GM06990 (cell line): Measurements from ENCODE around the gene AMHR2.
"Not testable (repeated sequence)": the region's sequence is repeated elsewhere in the genome, so short reads cannot be mapped to it uniquely, and the experiment has no call there.

ENCODE experiments used
- DNase-seq: peaks from one replicate; pipeline ENCODE4 v3.0.0-alpha.2; 2011; ENCODE audit not compliant: insufficient read length; ENCODE audit errors: extremely low read depth
- H3K27me3 ChIP-seq: replicated peaks from 2 replicates; pipeline ENCODE4 v1.6.0; 2011; ENCODE audit warnings: low read length; ENCODE audit not compliant: control insufficient read depth, insufficient read depth
- H3K36me3 ChIP-seq: 2 replicates; pipeline ENCODE4 v1.5.1; 2011; ENCODE audit warnings: low read length; ENCODE audit not compliant: control insufficient read depth, insufficient read depth
- H3K4me3 ChIP-seq: replicated peaks from 2 replicates; pipeline ENCODE4 v1.5.1; 2011; ENCODE audit warnings: low read depth, mild to moderate bottlenecking, control low read depth, low read length
- TF ChIP-seq, protein P1 (sequence below): IDR thresholded peaks from 2 replicates; pipeline ENCODE4 v1.5.1; 2011; ENCODE audit warnings: low read length, control low read depth, mild to moderate bottlenecking, inconsistent platforms; ENCODE audit not compliant: insufficient read depth, poor library complexity, severe bottlenecking

AMHR2 gene

DNA sequence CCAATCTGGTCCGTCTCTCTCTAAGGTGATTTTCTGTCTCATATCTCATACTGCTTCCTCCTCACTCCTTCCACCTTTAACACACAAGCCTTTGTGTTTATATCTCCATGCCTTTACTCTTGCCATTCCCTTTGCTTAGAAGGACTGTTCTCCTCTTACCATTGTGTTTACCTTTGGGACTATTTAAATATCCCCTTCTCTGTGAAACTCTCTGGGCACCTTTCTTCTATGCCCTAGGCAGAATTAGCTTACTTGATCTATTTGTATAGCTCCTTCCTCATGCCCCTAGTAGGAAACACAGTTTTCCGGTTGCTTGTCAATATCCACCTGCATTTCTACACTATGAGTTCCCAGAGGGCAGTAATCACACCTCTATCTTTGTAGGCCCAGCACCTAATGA is 3.9 kb upstream of the AMHR2 start:
- no peak overlapping the region for H3K4me3 ChIP-seq
- H3K36me3 ChIP-seq, result no peaks in the 10 kb centered on the region
- TF ChIP-seq, protein P1, sequence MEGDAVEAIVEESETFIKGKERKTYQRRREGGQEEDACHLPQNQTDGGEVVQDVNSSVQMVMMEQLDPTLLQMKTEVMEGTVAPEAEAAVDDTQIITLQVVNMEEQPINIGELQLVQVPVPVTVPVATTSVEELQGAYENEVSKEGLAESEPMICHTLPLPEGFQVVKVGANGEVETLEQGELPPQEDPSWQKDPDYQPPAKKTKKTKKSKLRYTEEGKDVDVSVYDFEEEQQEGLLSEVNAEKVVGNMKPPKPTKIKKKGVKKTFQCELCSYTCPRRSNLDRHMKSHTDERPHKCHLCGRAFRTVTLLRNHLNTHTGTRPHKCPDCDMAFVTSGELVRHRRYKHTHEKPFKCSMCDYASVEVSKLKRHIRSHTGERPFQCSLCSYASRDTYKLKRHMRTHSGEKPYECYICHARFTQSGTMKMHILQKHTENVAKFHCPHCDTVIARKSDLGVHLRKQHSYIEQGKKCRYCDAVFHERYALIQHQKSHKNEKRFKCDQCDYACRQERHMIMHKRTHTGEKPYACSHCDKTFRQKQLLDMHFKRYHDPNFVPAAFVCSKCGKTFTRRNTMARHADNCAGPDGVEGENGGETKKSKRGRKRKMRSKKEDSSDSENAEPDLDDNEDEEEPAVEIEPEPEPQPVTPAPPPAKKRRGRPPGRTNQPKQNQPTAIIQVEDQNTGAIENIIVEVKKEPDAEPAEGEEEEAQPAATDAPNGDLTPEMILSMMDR, result no peak
- no peaks in the 10 kb centered on the region for H3K27me3 ChIP-seq
- no peak for DNase-seq

DNA sequence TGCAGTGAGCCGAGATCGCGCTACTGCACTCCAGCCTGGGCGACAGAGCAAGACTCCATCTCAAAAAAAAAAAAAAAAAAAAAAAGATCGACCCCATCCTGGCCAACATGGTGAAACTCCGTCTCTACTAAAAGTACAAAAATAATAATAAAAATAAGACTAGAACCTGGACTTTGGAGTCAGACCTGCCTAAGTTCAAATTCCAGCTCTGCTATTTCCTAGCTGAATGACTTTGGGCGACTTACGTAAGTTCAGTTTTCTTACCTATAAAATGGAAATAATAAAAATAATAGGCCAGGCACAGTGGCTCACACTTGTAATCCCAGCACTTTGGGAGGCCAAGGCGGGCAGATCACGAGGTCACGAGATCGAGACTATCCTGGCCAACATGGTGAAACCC is 1.4 kb upstream of the AMHR2 start:
- H3K27me3 ChIP-seq, H3K36me3 ChIP-seq, DNase-seq, H3K4me3 ChIP-seq: not testable (repeated sequence)

DNA sequence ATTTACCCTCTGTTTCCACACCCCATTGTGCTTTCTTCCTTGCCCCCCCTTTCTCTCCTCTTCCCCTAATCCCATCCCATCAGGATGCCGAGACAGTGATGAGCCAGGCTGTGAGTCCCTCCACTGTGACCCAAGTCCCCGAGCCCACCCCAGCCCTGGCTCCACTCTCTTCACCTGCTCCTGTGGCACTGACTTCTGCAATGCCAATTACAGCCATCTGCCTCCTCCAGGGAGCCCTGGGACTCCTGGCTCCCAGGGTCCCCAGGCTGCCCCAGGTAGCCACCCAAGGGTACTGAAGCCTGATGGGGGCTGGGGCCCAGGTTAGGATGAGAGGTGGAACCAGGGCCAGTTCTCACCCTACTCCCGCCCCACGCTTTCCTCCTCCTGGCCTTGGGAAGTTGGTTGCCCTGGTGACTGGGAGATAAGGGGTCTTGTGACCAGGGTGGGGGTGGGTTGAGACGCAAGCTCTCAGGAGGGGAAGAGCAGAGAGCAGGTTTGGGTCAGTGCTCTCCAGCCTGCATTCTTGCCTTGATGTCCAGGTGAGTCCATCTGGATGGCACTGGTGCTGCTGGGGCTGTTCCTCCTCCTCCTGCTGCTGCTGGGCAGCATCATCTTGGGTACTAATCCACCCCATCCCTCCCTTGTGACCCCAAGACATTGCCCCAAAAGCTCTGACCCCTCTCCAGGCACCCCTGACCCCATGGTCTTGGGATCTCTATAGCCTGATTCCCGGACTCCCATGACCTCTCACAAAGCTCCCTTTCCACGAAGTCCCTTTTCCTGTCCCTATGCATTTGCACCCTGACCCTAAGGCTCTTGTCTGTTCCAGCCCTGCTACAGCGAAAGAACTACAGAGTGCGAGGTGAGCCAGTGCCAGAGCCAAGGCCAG is 1.2 kb downstream of the AMHR2 start:
- H3K4me3 ChIP-seq, result no peak overlapping the region
- TF ChIP-seq, protein P1, result no peak
- DNase-seq, result no peak

DNA sequence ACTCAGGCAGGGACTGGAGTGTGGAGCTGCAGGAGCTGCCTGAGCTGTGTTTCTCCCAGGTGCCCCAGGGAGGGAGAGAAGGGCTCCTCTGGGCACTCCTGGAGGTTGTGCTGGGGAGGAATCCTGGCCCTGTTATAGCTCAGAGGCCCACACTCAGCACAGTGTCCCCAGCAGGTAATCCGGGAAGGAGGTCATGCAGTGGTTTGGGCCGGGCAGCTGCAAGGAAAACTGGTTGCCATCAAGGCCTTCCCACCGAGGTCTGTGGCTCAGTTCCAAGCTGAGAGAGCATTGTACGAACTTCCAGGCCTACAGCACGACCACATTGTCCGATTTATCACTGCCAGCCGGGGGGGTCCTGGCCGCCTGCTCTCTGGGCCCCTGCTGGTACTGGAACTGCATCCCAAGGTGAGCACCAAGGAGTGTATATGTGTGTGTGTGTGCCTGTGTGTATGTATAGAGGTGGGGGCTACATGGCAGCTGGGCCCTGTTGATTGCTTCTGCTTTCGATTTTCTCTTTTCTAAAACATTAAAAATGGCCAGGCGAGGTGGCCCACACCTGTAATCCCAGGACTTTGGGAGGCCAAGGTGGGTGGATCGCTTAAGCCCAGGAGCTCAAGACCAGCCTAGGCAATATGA is 2.0 kb downstream of the AMHR2 start:
- Histone ChIP-seq H3K27me3 (no peaks in the 10 kb centered on the region), H3K4me3 (no peak overlapping the region), H3K36me3 (no peaks in the 10 kb centered on the region)
- TF ChIP-seq, protein P1, result no peak
- no peak for DNase-seq

More for the DNA sequence above, 1.2 kb downstream of the AMHR2 start:
- H3K27me3 ChIP-seq, result no peaks in the 10 kb centered on the region
- no peaks in the 10 kb centered on the region for H3K36me3 ChIP-seq

DNA sequence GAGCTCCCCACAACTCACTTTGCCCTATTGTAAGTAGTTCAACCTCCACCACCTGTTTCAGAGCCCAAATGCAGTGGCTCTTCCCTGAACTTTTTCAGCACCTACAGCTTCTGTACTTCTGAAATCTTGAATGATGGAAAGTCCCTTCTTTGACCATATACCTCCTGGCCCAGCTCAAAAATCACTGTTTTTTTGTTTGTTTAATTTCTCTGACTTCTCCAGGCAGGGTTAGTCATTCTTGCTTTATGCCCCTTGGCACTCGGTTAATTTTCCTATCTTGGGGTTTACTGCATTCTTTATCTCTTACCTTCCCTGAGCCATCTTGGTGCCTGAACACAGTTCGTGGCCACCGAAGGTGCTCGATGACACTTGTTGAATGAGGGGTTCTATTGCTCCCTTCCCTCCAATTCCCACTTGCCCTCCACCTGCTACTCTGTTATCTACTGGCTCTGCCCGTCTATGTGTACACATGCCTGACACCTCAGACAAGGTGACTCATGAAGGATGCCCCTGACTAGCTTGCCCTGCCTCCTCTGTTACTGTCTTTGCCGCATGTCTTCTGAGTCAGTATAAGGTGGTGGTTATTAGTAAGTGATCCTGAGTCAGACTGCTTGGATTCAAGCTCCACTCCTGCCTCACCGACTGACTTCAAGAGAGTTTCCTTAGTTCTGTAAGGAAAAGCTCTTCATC is 4.4 kb downstream of the AMHR2 start:
- DNase-seq, result no peak
- TF ChIP-seq, protein P1, result no peak
- no peak overlapping the region for H3K4me3 ChIP-seq

DNA sequence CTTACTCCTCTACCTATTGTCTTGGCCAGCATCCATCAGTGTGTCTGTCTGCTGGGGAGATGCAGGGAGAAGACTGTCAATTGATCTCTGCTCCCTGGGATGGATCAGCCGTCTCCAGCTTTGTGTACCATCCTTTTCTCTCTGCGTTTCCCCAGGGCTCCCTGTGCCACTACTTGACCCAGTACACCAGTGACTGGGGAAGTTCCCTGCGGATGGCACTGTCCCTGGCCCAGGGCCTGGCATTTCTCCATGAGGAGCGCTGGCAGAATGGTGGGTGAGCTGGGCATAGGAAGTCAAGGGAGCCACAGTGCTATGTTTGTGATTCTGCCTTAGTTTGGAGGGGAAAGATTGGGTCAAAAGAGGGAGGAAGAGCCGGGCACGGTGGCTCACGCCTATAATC is 5.1 kb downstream of the AMHR2 start:
- TF ChIP-seq, protein P1, result no peak
- Histone ChIP-seq H3K27me3 (no peaks in the 10 kb centered on the region), H3K4me3 (no peak overlapping the region), H3K36me3 (no peaks in the 10 kb centered on the region)
- no peak for DNase-seq

More for the DNA sequence above, 4.4 kb downstream of the AMHR2 start:
- H3K27me3 ChIP-seq, result no peaks in the 10 kb centered on the region
- H3K36me3 ChIP-seq, result no peaks in the 10 kb centered on the region
